GM19395 (cell line): ENCODE measurements around the gene SLC25A2.
"Not testable (repeated sequence)": the region's sequence is repeated elsewhere in the genome, so short reads cannot be mapped to it uniquely, and the experiment has no call there.

ENCODE experiments used
- ATAC-seq: cut with Tn5 transposase; IDR thresholded peaks from one replicate; pipeline ENCODE4 v1.9.1; 2021; ENCODE audit warnings: mild to moderate bottlenecking, moderate library complexity; ENCODE audit not compliant: unreplicated experiment

The SLC25A2 gene

GRCh38 chr5:141303756-141304155, at the start of gene SLC25A2:
Gene SLC25A2, minus strand, starts transcription at chr5:141304049. Its CDS starts 184 bp downstream, at chr5:141303865.
- ATAC-seq, result no peak

- no peak for ATAC-seq
These were observed 47.7 kb upstream of the SLC25A2 start for GRCh38 chr5:141351591-141351990.

GRCh38 chr5:141349917-141350619, 46.2 kb upstream of the SLC25A2 start, which contains the start of gene PCDHGB1:
Gene PCDHGB1, plus strand, starts transcription at chr5:141350099. Its CDS starts 162 bp downstream, at chr5:141350261.
- ATAC-seq, result no peak

GRCh38 chr5:141346017-141346416, 42.2 kb upstream of the SLC25A2 start:
- ATAC-seq, result not testable (repeated sequence)

- no peak for ATAC-seq
These were observed 41.5 kb upstream of the SLC25A2 start for GRCh38 chr5:141345327-141345726.

GRCh38 chr5:141343953-141344463, 40.2 kb upstream of the SLC25A2 start:
- no peak for ATAC-seq

- no peak for ATAC-seq
These were observed 39.5 kb upstream of the SLC25A2 start, which contains the start of gene PCDHGA3 for GRCh38 chr5:141343242-141343952. Gene PCDHGA3, plus strand, starts transcription at chr5:141343829. Its CDS starts 205 bp downstream, at chr5:141344034.

GRCh38 chr5:141342773-141343172, 38.9 kb upstream of the SLC25A2 start:
- ATAC-seq, result no peak

GRCh38 chr5:141340781-141341354, 37.0 kb upstream of the SLC25A2 start:
- ATAC-seq, result not testable (repeated sequence)

GRCh38 chr5:141338538-141339306, 34.9 kb upstream of the SLC25A2 start, which contains the start of gene PCDHGA2:
Gene PCDHGA2, plus strand, starts transcription at chr5:141338760.
- ATAC-seq, result no peak

- not testable (repeated sequence) for ATAC-seq
These were observed 28.7 kb upstream of the SLC25A2 start for GRCh38 chr5:141332571-141332970.

- ATAC-seq, result no peak
These were observed 26.6 kb upstream of the SLC25A2 start, which contains the start of gene PCDHGA1 for GRCh38 chr5:141330299-141331080. Gene PCDHGA1, plus strand, starts transcription at chr5:141330514.

- no peak for ATAC-seq
These were observed 24.4 kb upstream of the SLC25A2 start for GRCh38 chr5:141328231-141328630.

GRCh38 chr5:141326088-141326854, 22.4 kb upstream of the SLC25A2 start:
- peak; percentile 84 for ATAC-seq

GRCh38 chr5:141322261-141322660, 18.4 kb upstream of the SLC25A2 start:
- ATAC-seq, result no peak

GRCh38 chr5:141320225-141321169, 16.6 kb upstream of the SLC25A2 start, which contains the start of gene TAF7:
Gene TAF7, minus strand, starts transcription at chr5:141320784. Its CDS starts 740 bp downstream, at chr5:141320044.
- ATAC-seq, result peak; percentile 94

- ATAC-seq, result no peak
These were observed 15.8 kb upstream of the SLC25A2 start for GRCh38 chr5:141319699-141320098.

GRCh38 chr5:141319202-141319601, 15.4 kb upstream of the SLC25A2 start:
- ATAC-seq, result no peak
